ENCODE measurements around the gene PXDN.

GRCh38 chr2:1625281-1626001 lies 118.9 kb downstream of the PXDN start:
- no peak for TF ChIP-seq POLR2AphosphoS5 (IDR thresholded peaks at IDR 0.05; ENCODE audit: control insufficient read depth, insufficient read depth, low read depth, low read length)
- TF ChIP-seq STAG1 (CRISPR knock-in tag; IDR thresholded peaks at IDR 0.05; ENCODE audit: borderline replicate concordance) = no peak
- TF ChIP-seq SIN3A (IDR thresholded peaks at IDR 0.05; ENCODE audit: borderline replicate concordance in 2 of 2, control insufficient read depth in 1 of 2, low read depth in 2 of 2, low read length in 2 of 2) = no peak
- TF ChIP-seq, protein P1, sequence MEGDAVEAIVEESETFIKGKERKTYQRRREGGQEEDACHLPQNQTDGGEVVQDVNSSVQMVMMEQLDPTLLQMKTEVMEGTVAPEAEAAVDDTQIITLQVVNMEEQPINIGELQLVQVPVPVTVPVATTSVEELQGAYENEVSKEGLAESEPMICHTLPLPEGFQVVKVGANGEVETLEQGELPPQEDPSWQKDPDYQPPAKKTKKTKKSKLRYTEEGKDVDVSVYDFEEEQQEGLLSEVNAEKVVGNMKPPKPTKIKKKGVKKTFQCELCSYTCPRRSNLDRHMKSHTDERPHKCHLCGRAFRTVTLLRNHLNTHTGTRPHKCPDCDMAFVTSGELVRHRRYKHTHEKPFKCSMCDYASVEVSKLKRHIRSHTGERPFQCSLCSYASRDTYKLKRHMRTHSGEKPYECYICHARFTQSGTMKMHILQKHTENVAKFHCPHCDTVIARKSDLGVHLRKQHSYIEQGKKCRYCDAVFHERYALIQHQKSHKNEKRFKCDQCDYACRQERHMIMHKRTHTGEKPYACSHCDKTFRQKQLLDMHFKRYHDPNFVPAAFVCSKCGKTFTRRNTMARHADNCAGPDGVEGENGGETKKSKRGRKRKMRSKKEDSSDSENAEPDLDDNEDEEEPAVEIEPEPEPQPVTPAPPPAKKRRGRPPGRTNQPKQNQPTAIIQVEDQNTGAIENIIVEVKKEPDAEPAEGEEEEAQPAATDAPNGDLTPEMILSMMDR (IDR thresholded peaks at IDR 0.05 in 2 of 3, conservative IDR thresholded peaks at IDR 0.05 in 1 of 3; ENCODE audit: insufficient read depth in 2 of 3, low read depth in 1 of 3, low read length in 3 of 3) = no peak
- TF ChIP-seq ZNF780A (CRISPR knock-in tag; IDR thresholded peaks at IDR 0.05) = no peak
- TF ChIP-seq TSHZ1 (CRISPR knock-in tag; IDR thresholded peaks at IDR 0.05) = no peak
- TF ChIP-seq RCOR1 (IDR thresholded peaks at IDR 0.05; ENCODE audit: borderline replicate concordance in 1 of 2, low read depth in 2 of 2, low read length in 2 of 2) = no peak
- no peak for TF ChIP-seq HMG20B (CRISPR knock-in tag; IDR thresholded peaks at IDR 0.05)

All from K562 (cell line).